ENCODE data around the gene ZCCHC7.

ZCCHC7 gene

DNA sequence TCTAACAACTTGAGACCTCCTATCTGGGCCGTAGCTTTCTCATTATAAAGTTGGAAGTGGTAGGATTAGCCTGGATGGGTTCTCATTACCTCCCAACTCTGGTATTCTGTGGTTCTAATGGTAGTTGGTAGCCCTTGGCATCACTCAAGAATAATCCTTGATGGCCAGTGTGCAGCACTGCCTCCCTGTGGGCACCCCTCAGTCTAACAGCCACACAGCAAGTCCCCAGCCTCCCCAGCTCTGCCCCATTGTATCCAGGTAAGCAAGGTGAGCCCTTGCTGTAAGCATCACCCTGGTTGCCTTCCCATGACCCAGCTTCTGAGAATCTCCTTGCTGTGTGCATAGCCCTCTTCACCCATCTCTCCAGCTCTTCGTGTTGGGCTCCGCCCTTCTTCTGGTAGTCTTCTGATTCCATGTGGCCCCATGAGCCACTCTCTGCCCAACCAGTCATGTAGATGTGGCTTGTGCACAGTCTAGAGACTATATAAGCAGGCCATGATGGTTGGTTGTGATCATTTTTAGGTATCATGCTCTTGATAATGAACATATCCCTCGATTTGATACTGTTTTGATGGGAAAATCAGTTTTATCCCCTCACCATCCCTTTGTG lies 244.5 kb downstream of the ZCCHC7 start:
- H3K36me3 ChIP-seq (replicated peaks; ENCODE audit: low read depth, low read length) = peaks cover 13% of the 10 kb centered on the region
- TF ChIP-seq CTCF (IDR thresholded peaks at IDR 0.05; ENCODE audit: low read depth, low read length) (peak; percentile 60), EZH2phosphoT487 (IDR thresholded peaks at IDR 0.05; ENCODE audit: low read depth) (no peak)
- no peak overlapping the region for H2AFZ ChIP-seq (ENCODE audit: low read depth, low read length)
- H3K9ac ChIP-seq (ENCODE audit: low read length) = no peak overlapping the region
- no peak overlapping the region for H3K4me3 ChIP-seq (ENCODE audit: low read length)
- peaks cover 9% of the 10 kb centered on the region for H3K79me2 ChIP-seq (ENCODE audit: low read length)
- no peak overlapping the region for H3K27ac ChIP-seq (ENCODE audit: low read length)
- H3K4me1 ChIP-seq (ENCODE audit: low read length) = peaks cover 37% of the 10 kb centered on the region
- H3K9me3 ChIP-seq (ENCODE audit: insufficient read depth, low read length) = no peaks in the 10 kb centered on the region
- no peak overlapping the region for H3K4me2 ChIP-seq (ENCODE audit: low read length)
- no peaks in the 10 kb centered on the region for H4K20me1 ChIP-seq (ENCODE audit: insufficient read depth, low read length)
- H3K27me3 ChIP-seq (ENCODE audit: low read depth, low read length) = no peaks in the 10 kb centered on the region

GRCh38 chr9:37369671-37370070 lies 249.3 kb downstream of the ZCCHC7 start:
- Histone ChIP-seq H3K4me2 (ENCODE audit: low read length) (peak overlapping the region; percentile 72), H3K36me3 (replicated peaks; ENCODE audit: low read depth, low read length) (peaks cover 13% of the 10 kb centered on the region), H3K4me3 (ENCODE audit: low read length) (peak overlapping the region; percentile 67), H3K9ac (ENCODE audit: low read length) (peak overlapping the region; percentile 87), H3K9me3 (ENCODE audit: insufficient read depth, low read length) (peaks cover 6% of the 10 kb centered on the region; the same call in 1 of the 2 replicates), H2AFZ (ENCODE audit: low read depth, low read length) (no peak overlapping the region), H4K20me1 (ENCODE audit: insufficient read depth, low read length) (no peaks in the 10 kb centered on the region), H3K27me3 (ENCODE audit: low read depth, low read length) (no peaks in the 10 kb centered on the region), H3K79me2 (ENCODE audit: low read length) (peaks cover 14% of the 10 kb centered on the region), H3K27ac (ENCODE audit: low read length) (peak overlapping the region; percentile 96), H3K4me1 (ENCODE audit: low read length) (peaks cover 85% of the 10 kb centered on the region)
- no peak for TF ChIP-seq EZH2phosphoT487 (IDR thresholded peaks at IDR 0.05; ENCODE audit: low read depth)
- no peak; the same call in 1 of the 2 replicates for TF ChIP-seq CTCF (IDR thresholded peaks at IDR 0.05; ENCODE audit: low read depth, low read length)

DNA sequence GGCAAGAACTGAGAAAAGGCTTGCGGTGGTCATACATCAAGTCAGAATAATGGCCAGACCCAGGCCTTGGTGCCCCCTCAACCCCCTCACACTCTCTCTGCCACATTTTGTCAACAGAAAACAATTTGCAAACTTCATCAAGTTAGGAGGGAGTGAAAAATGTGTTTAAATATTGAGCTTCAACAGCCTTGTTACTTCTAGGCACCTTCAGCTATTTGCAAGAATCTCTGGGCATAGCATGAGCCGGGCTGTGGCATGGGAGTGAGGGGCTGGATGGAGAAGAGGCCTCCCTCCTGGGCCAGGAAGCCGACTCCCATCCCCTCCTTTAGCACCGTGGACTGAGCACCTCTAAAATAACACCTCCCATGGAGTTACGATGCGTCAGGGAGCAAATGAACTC lies 249.9 kb downstream of the ZCCHC7 start:
- Histone ChIP-seq H3K36me3 (replicated peaks; ENCODE audit: low read depth, low read length) (peaks cover 13% of the 10 kb centered on the region), H3K27me3 (ENCODE audit: low read depth, low read length) (no peaks in the 10 kb centered on the region), H3K27ac (ENCODE audit: low read length) (peak overlapping the region; percentile 96), H3K4me3 (ENCODE audit: low read length) (peak overlapping the region; percentile 67; the same call in 1 of the 2 replicates), H3K4me1 (ENCODE audit: low read length) (peaks cover 87% of the 10 kb centered on the region), H3K9ac (ENCODE audit: low read length) (peak overlapping the region; percentile 87), H4K20me1 (ENCODE audit: insufficient read depth, low read length) (no peaks in the 10 kb centered on the region), H3K79me2 (ENCODE audit: low read length) (peaks cover 14% of the 10 kb centered on the region), H2AFZ (ENCODE audit: low read depth, low read length) (no peak overlapping the region), H3K9me3 (ENCODE audit: insufficient read depth, low read length) (peaks cover 6% of the 10 kb centered on the region; the same call in 1 of the 2 replicates), H3K4me2 (ENCODE audit: low read length) (peak overlapping the region; percentile 72)
- TF ChIP-seq EZH2phosphoT487 (IDR thresholded peaks at IDR 0.05; ENCODE audit: low read depth) (no peak), CTCF (IDR thresholded peaks at IDR 0.05; ENCODE audit: low read depth, low read length) (no peak)

DNA sequence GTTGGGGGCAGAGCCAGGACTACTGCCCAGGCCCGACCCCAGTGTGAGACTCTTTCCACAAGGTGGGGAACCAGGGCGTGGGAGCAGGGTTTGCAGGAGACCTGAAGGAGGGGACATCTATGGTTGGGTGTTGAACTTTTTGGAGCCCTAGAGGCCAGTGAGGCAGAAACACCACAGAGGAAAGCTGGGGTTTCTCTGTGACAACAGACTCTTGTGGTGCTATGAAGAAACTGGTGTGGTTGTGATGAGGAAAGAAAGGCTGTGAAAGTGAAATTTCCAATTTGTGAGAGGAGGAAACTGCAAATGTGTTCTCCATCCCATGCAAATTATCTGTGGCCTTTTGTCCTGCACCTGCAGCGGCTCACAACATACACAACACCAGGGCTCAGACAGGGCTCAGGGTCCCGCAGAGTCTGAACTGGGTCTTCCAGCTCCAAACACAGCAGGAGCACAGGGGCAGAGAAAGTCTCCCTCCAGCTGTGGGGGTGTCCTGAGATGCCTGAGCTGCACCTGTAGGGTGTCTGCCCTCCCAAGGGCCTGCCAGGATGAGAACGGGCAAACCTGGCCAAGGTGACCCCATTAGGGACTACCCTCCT lies 250.7 kb downstream of the ZCCHC7 start:
- no peaks in the 10 kb centered on the region for H3K27me3 ChIP-seq (ENCODE audit: low read depth, low read length)
- H3K9me3 ChIP-seq (ENCODE audit: insufficient read depth, low read length) = peaks cover 6% of the 10 kb centered on the region; the same call in 1 of the 2 replicates
- TF ChIP-seq CTCF (IDR thresholded peaks at IDR 0.05; ENCODE audit: low read depth, low read length) (peak; percentile 17), EZH2phosphoT487 (IDR thresholded peaks at IDR 0.05; ENCODE audit: low read depth) (no peak)
- no peaks in the 10 kb centered on the region for H4K20me1 ChIP-seq (ENCODE audit: insufficient read depth, low read length)
- H3K36me3 ChIP-seq (replicated peaks; ENCODE audit: low read depth, low read length) = peaks cover 13% of the 10 kb centered on the region
- H3K79me2 ChIP-seq (ENCODE audit: low read length) = peaks cover 14% of the 10 kb centered on the region
- H3K4me3 ChIP-seq (ENCODE audit: low read length) = peak overlapping the region; percentile 67; the same call in 1 of the 2 replicates
- peaks cover 91% of the 10 kb centered on the region for H3K4me1 ChIP-seq (ENCODE audit: low read length)
- peak overlapping the region; percentile 87 for H3K9ac ChIP-seq (ENCODE audit: low read length)
- peak overlapping the region; percentile 72 for H3K4me2 ChIP-seq (ENCODE audit: low read length)
- peak overlapping the region; percentile 96 for H3K27ac ChIP-seq (ENCODE audit: low read length)
- no peak overlapping the region for H2AFZ ChIP-seq (ENCODE audit: low read depth, low read length)

All from OCI-LY3 (cell line).